GM19035 (cell line): ENCODE measurements around the gene BBOX1.
"Not testable (repeated sequence)": the region's sequence is repeated elsewhere in the genome, so short reads cannot be mapped to it uniquely, and the experiment has no call there.

Experiments used
- ATAC-seq: cut with Tn5 transposase; IDR thresholded peaks from one replicate; pipeline ENCODE4 v1.9.1; 2021; ENCODE audit not compliant: unreplicated experiment

Gene BBOX1, protein sequence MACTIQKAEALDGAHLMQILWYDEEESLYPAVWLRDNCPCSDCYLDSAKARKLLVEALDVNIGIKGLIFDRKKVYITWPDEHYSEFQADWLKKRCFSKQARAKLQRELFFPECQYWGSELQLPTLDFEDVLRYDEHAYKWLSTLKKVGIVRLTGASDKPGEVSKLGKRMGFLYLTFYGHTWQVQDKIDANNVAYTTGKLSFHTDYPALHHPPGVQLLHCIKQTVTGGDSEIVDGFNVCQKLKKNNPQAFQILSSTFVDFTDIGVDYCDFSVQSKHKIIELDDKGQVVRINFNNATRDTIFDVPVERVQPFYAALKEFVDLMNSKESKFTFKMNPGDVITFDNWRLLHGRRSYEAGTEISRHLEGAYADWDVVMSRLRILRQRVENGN

DNA sequence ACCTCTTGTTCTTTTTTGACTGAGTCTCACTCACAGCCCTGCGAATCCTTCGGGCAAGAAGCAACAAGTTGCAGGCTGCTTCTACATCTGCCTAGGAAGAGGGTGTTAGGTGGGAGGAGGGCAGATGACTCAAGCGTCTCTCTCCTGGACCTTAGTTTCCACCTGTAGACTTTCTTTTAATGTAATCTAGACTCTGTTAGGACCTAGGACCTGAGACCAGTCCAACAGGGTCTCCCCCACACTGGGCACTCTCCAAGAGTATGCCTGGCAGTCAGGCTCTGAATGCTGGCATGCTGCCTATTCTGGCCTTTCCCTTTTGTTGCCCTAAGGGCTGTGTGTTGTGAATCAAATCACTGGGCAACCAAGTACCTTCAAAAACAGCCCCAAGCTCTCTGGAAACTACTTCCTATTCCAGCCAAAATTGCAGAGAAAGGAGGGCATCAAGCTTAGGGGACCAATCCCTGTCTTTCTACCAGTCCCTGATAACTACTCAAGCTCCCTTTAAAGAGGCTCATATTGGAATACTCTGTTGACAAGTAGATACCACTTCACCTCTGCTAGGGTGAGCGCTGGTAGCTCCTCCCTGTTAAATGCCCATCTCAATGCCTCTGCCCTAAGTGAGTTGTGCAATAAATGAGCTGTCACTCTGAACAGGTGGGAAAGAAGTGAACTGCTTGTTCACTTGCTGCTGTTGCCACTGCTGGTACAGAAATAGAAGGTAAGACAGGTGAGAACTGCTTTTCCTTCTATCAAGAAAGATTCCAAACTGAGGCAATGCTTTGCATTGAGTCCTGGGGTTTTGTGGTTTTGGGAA lies at the start of gene BBOX1:
BBOX1 (plus strand) TSS at position 514 of the 814 bp plus-strand sequence. CDS start 14,616 bp downstream, outside the sequence.
- ATAC-seq = no peak

GRCh38 chr11:26992031-26992541 lies 48.5 kb upstream of the BBOX1 start:
- ATAC-seq = no peak

GRCh38 chr11:26993965-26994457 lies 46.6 kb upstream of the BBOX1 start, which contains the start of gene FIBIN:
FIBIN (plus strand) TSS chr11:26994112; CDS start chr11:26994527, 415 bp downstream.
- no peak for ATAC-seq

- ATAC-seq = no peak
Observed at GRCh38 chr11:26994631-26995095, 46.0 kb upstream of the BBOX1 start.

GRCh38 chr11:26995701-26996460 lies 44.7 kb upstream of the BBOX1 start:
- ATAC-seq = no peak

DNA sequence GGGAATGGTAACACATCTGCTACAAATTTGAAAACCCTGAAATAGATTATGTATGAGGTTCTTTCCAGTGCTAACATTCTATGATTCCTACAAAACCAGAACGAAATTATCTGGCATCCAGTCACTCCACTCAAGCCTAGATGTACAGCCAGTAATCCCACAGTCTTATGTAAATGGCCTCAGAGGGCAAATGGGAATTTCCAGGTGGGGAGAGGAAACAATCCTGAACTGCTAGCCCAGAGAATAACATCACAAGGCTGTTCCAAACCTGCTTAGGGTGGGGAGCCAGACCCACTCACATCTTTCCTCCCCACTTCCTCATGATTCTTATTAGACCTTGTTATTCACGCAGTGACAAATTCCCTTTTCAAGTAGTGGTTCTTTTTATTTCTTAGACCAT lies 43.2 kb upstream of the BBOX1 start:
- no peak for ATAC-seq

DNA sequence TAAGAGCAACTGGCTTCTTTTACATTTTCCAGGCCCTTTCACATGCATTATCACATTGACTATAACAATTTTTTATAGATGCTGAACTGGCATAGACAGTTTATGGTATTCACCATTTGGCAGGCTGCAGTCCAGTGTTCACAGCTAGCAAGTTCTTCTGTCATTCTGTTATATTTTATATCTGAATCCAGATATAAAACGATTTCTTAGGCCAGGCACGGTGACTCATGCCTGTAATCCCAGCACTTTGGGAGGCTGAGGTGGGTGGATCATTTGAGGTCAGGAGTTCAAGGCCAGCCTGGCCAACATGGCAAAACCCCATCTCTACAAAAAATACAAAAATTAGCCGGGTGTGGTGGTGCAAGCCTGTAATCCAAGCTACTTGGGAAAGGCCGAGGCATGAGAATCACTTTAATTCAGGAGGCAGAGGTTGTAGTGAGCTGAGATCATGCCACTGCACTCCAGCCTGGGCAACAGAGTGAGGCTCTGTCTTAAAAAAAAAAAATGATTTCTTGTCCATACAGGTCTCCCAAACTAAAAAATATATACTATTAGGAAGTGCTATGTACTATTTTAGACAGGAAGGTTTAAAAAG lies 39.4 kb upstream of the BBOX1 start:
- not testable (repeated sequence) for ATAC-seq

DNA sequence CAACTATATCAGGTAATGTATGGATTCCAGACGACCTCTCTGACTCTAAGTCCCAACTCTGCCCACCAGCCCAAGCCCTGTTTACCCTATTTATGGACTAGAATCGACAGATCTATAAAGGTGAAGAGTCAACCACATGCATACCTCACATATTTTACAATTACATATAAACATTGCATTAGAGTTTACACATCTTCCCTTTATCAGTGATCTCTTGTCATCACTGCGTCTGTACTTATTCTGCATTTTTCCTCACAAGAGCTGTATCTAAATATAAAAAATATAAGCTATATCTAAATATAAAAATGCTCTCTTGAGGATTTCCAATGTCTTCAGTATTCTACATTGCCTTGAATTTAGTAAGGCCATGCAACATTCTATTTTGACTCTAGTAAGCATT lies 38.2 kb upstream of the BBOX1 start:
- no peak for ATAC-seq

GRCh38 chr11:27002838-27003237 lies 37.8 kb upstream of the BBOX1 start:
- ATAC-seq = no peak

- no peak for ATAC-seq
Observed at GRCh38 chr11:27004103-27004502, 36.5 kb upstream of the BBOX1 start.

- ATAC-seq = no peak
Observed at GRCh38 chr11:27008811-27009535, 31.6 kb upstream of the BBOX1 start.

DNA sequence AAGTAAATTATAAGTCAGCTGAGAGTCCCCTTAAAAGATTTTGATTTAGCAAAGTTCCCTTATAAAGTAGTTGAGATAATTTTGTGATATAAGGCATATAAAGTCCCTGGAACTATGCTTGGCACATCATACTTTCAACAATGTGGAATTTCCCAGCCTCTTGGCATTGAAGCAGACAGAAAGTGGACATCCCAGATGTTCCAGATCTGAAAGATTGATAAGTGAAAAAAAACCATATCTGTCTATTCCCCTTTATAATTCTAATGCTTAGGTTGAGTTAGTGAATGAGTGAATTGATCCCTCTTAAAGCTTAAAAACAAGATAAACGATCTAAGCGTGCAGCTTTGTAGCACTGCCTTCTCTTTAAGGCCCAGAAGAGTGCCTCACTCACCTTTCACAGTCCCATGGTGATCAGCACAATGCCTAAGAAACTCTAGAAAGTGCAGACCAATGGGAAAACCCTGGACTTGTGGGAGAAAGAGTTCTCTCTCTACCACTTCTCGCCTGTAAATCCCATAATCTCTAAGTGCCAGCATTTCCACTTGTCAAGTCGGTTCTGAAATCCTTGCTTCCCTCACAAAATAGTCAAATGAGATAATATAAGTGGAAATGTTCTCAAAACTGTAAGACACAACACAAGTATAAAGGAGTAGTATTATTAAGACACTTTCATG lies 28.9 kb upstream of the BBOX1 start:
- no peak for ATAC-seq

- no peak for ATAC-seq
Observed at GRCh38 chr11:27012234-27012921, 28.2 kb upstream of the BBOX1 start.

- ATAC-seq = no peak
Observed at GRCh38 chr11:27013781-27014361, 26.7 kb upstream of the BBOX1 start.

GRCh38 chr11:27018902-27019529 lies 21.6 kb upstream of the BBOX1 start:
- no peak for ATAC-seq

DNA sequence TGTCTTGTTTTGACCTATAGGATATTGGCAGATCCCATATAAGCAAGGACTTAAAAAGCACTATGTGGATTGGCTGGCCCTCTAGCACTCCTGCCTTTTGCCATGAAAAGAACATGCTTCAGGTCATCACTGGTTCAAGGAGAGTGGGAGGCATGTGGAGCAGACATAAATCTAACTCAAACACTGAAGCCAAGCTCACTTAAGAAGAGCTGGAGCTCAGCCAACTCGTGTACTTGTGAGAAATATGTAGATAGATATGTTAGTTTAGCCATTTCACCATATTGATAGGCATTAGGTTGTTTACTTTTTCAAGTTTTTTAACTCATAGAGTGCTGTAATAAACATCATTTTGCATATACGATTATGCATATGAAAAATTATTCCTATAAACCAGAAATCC lies 19.9 kb upstream of the BBOX1 start:
- ATAC-seq = no peak

DNA sequence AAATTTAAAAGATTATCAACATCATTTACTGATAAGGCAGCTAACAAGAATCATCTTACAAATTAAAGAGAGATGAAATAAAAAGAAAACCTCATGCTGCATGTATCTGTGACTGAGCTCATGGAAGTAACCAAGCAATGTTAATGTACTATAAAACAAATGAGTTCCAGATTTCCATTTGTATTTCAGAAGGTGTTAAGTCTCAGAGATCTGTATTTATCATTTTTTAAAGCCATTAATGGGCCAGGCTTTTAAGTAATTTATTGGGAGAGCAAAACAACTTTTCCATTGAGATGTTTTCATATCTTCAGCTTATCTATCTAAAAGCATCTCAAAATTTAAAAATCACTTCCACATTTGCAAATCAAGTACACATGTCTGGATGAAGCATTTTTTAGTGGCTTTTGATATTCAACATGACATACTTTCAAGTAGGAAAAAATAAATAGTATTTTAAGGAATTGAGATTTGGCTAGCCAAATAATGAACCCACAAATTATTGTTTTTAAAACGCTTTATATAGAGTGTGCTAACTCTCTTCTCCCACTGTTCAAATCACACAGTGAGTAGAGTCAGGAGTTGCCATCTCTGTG lies 17.9 kb upstream of the BBOX1 start:
- no peak for ATAC-seq
